HepG2 (cell line): ENCODE results near the gene LMAN1L. TPM values are rescaled to one million over a fixed set of nuclear protein-coding genes. Genes with fewer than 3 reads are reported as not detected.

Experiments
- CSRNP1 ChIP-seq: sonication (generic); formaldehyde crosslinking; IDR thresholded peaks from 2 replicates; pipeline ENCODE4 v1.8.1; 2023; ENCODE audit warnings: mild to moderate bottlenecking, missing genetic modification reagents
- GPBP1L1 ChIP-seq: sonication (generic); formaldehyde crosslinking; IDR thresholded peaks from 2 replicates; pipeline ENCODE4 v1.5.0; 2020; ENCODE audit warnings: mild to moderate bottlenecking, missing genetic modification reagents
- JUN ChIP-seq: sonication (generic); formaldehyde crosslinking; IDR thresholded peaks from 2 replicates; pipeline ENCODE4 v1.4.0; 2020; ENCODE audit warnings: mild to moderate bottlenecking, missing genetic modification reagents
- NPAS2 ChIP-seq: sonication (generic); formaldehyde crosslinking; IDR thresholded peaks from 2 replicates; pipeline ENCODE4 v1.8.0; 2022; ENCODE audit warnings: mild to moderate bottlenecking, missing genetic modification reagents, borderline replicate concordance
- PHF20 ChIP-seq: sonication (generic); formaldehyde crosslinking; IDR thresholded peaks from 2 replicates; pipeline ENCODE4 v1.5.0; 2020; ENCODE audit warnings: mild to moderate bottlenecking, missing genetic modification reagents
- POLR2G ChIP-seq: fragments of 200-400 bp; formaldehyde crosslinking; IDR thresholded peaks from 2 replicates; pipeline ENCODE4 v1.6.1; 2018; ENCODE audit warnings: mild to moderate bottlenecking, low read depth, low read length, moderate library complexity
- THAP9 ChIP-seq: sonication (generic); formaldehyde crosslinking; IDR thresholded peaks from 2 replicates; pipeline ENCODE4; 2020; ENCODE audit warnings: missing genetic modification reagents, mild to moderate bottlenecking, borderline replicate concordance
- TMF1 ChIP-seq: sonication (generic); formaldehyde crosslinking; IDR thresholded peaks from 2 replicates; pipeline ENCODE4 v1.8.1; 2022; ENCODE audit warnings: low read depth, missing genetic modification reagents
- YEATS4 ChIP-seq: sonication (generic); formaldehyde crosslinking; IDR thresholded peaks from 2 replicates; pipeline ENCODE4 v1.4.0; 2020; ENCODE audit warnings: missing genetic modification reagents, borderline replicate concordance
- ZBTB4 ChIP-seq: sonication (generic); formaldehyde crosslinking; IDR thresholded peaks from 2 replicates; pipeline ENCODE4 v1.4.0; 2020; ENCODE audit warnings: missing genetic modification reagents, mild to moderate bottlenecking, borderline replicate concordance
- ZKSCAN1 ChIP-seq: fragments of 150-350 bp; IDR thresholded peaks from 2 replicates; pipeline ENCODE4 v1.6.1; 2014; ENCODE audit warnings: low read length
- ZNF205 ChIP-seq: IDR thresholded peaks from 2 replicates; pipeline ENCODE4 v1.6.1; 2018; ENCODE audit warnings: missing biosample characterization, missing genetic modification reagents
- ZNF263 ChIP-seq: sonication (generic); formaldehyde crosslinking; IDR thresholded peaks from 2 replicates; pipeline ENCODE4 v1.4.0; 2020; ENCODE audit warnings: missing genetic modification reagents
- ZNF350 ChIP-seq: sonication (generic); formaldehyde crosslinking; IDR thresholded peaks from 2 replicates; pipeline ENCODE4 v1.4.0; 2020; ENCODE audit warnings: mild to moderate bottlenecking, low read depth, missing genetic modification reagents, borderline replicate concordance
- polyA plus RNA-seq, 8 experiments: library from polyadenylated mRNA; depleted of rRNA in 3 of 8; stranded (reverse) in 7 of 8; unstranded in 1 of 8; fragments of >200 nt; fragmentation: Illumina TruSeq in 4 of 8; extraction: Trizol in 4 of 8; gene quantifications; 2 replicates each; pipeline versions ENCODE4 v1.2.1 to v1.2.3, GENCODE V29; 2011 to 2016; ENCODE audit warnings: low read depth in 4 of 8, missing spikeins in 1 of 8, mixed read lengths in 1 of 8; ENCODE audit not compliant: insufficient read depth in 1 of 8
- total RNA-seq, 5 experiments: library from RNA; depleted of rRNA; stranded (reverse); fragments of >200 nt; fragmentation: Illumina TruSeq; extraction: Trizol; gene quantifications; 2 replicates each; pipeline ENCODE4 v1.2.3, GENCODE V29; 2016; ENCODE audit warnings: low read depth in 1 of 5

The LMAN1L gene
- total and polyA plus RNA-seq, 2 of the 13 experiments (the other 11 are each of a cell fraction or from before 2014, with no cell fraction given) = not detected

GRCh38 chr15:74781431-74782258 lies 31.0 kb upstream of the LMAN1L start, which contains the start of gene CSK (continued):
- peak; percentile 57 for TF ChIP-seq POLR2G
- peak; percentile 50; the same call in 1 of the 2 replicates for TF ChIP-seq CSRNP1 (CRISPR knock-in tag)
- no peak for TF ChIP-seq GPBP1L1 (CRISPR knock-in tag)
- TF ChIP-seq PHF20 (CRISPR knock-in tag) = no peak
- TF ChIP-seq THAP9 (CRISPR knock-in tag) = peak; percentile 66; the same call in 1 of the 2 replicates
- TF ChIP-seq JUN (CRISPR knock-in tag) = no peak
- TF ChIP-seq ZNF350 (CRISPR knock-in tag) = 0 out of 2 replicates have a peak, but pooled peaks have one; percentile 41
- TF ChIP-seq YEATS4 (CRISPR knock-in tag) = peak; percentile 50; the same call in 1 of the 2 replicates
- peak; percentile 41; the same call in 1 of the 2 replicates for TF ChIP-seq ZNF263 (CRISPR knock-in tag)
- TF ChIP-seq TMF1 = peak; percentile 57; the same call in 1 of the 2 replicates
- TF ChIP-seq ZKSCAN1 = no peak
- TF ChIP-seq ZBTB4 (CRISPR knock-in tag) = no peak
- no peak for TF ChIP-seq NPAS2 (CRISPR knock-in tag)
- no peak for TF ChIP-seq ZNF205
